GM13976 (cell line): ENCODE measurements around the gene COLQ.
A peak's percentile ranks its signal among the peaks of the same experiment; 100 is the strongest.

Experiments
- DNase-seq: peaks from one replicate; pipeline ENCODE4 v3.0.0; 2012; ENCODE audit warnings: low spot score
- CTCF ChIP-seq: IDR thresholded peaks from 2 replicates; pipeline ENCODE4 v1.5.1; 2012; ENCODE audit warnings: borderline replicate concordance, mild to moderate bottlenecking; ENCODE audit not compliant: insufficient read depth; ENCODE audit errors: extremely low read depth, missing control alignments, control extremely low read depth
- in situ Hi-C: fragments of 300-500 bp; cut with MboI; formaldehyde crosslinking; loops from one replicate; pipeline ENCODE4 v1.12.0; 2022; ENCODE audit warnings: low sequenced_read_pairs, mixed read lengths, inconsistent platforms; ENCODE audit not compliant: unreplicated experiment

Gene COLQ

DNA sequence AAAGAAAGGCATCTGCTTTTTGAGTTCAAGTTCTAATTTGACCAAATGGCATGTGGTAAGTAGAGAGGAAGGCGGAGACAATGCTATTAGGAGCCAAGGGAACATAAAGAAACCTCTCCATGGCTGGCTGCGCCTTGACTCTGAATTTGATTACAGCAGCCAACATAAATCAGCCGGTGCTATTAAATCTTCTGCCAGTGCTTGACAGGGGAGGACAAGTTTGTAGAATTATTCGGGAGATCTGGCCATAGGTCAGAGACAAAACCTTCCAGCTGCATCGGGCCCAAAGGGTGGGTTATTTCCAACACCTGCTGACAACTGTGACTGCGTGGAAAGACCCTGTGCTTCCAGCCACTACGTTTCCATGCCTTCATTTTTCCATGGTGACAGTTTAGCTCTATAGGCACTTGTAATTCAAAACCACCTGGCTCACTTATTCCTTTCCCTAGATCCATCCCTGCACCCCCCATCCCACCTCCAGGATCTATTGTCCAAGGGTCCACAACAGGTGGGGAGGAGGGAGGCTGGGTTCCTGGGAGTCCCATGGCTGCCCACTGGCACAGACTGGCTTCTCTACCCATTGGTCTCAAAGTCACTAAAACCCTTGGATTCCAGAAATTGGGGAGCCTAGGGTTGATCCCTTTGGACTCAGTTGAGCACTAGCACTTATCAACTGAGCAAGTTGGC, 15.9 kb downstream of the COLQ start:
- TF ChIP-seq CTCF, result no peak
- in situ Hi-C loops, result no loop called here
- no peak for DNase-seq

DNA sequence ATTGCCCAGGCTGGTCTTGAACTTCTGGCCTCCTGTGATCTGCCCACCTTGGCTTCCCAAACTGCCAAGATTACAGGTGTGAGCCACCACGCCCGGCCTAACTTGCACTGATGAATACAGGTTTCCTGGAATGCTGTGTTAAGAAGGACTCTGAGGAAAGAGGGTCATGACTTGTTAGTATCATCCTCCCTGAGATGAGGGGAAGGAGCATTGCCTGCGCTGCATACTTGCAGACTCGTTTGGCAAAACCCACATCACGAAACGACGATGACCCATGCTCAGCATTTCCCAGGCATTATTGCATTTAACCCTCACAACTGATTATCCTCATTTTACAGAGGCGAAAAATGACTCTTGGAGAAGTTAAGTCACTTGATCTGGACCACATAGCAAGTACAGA, 18.9 kb downstream of the COLQ start:
- in situ Hi-C loops, result no loop called here
- no peak for DNase-seq
- no peak for TF ChIP-seq CTCF

DNA sequence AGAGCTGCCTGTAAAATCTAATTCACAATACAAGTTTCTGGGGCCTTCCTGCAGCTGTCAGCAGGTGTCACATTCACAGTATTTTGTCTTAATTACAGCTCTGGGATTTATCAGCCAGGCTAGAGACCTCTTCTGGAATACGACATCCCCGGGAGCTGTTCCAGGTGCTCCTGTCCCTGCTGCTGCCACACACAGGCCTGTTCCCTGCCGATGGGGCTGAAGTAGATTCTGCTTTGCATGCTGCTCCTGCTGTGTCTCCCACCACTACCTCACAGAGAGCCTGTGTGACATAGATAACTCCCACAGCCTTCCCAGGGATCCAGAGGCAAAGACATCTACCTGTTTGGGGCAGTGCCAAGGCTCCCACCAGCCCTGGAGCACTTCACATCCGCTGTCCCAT, 20.4 kb downstream of the COLQ start:
- no peak for DNase-seq
- no peak for TF ChIP-seq CTCF
- in situ Hi-C loops, result no loop called here

GRCh38 chr3:15500107-15500724, 21.3 kb downstream of the COLQ start:
- in situ Hi-C loops, result no loop called here
- DNase-seq, result peak; percentile 31
- TF ChIP-seq CTCF, result no peak

DNA sequence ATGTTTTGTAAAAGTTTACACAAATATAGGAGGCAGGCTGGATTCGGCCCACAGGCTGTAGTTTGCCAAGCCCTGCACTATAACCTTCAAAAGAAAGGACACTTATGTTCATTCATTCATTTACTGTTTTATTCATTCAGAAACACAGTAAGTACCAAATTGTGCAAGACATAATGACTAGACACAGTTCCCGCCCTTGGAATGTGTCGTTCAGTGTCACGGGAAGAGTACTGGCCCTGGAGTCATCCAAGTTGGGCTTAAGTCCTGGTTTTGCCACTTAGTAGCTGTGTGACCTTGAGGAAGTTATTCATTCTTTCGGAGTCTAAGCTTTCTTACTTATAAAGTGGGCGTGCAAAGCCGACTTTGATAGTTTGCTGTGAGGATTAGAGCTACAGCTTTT, 22.0 kb downstream of the COLQ start:
- no peak for DNase-seq
- in situ Hi-C loops, result no loop called here

More for the DNA sequence above, 22.0 kb downstream of the COLQ start:
- TF ChIP-seq CTCF, result no peak
